Ureter (tissue), 1 donor: ENCODE results near the gene ANKRD9. TPM values are rescaled to one million over a fixed set of nuclear protein-coding genes. Genes with fewer than 3 reads are reported as not detected.
"Not testable (repeated sequence)": the region's sequence is repeated elsewhere in the genome, so short reads cannot be mapped to it uniquely, and the experiment has no call there.

Source experiments
- DNase-seq: peaks from one replicate; pipeline ENCODE4 v3.0.0-alpha.2; 2020; ENCODE audit warnings: low spot score
- total RNA-seq: library from RNA; stranded (reverse); gene quantifications from one replicate; pipeline ENCODE4 v1.2.4, GENCODE V29; 2023
- donor health status: DM: yes; HTN: yes; CAD: no.

The ANKRD9 gene
- total RNA-seq: 11.5 TPM

- peak; percentile 95 for DNase-seq
Observed at GRCh38 chr14:102509746-102510615, at the start of gene ANKRD9. ANKRD9 (minus strand) TSS chr14:102509776; CDS start chr14:102507889, 1,887 bp downstream.

- DNase-seq: no peak
Observed at GRCh38 chr14:102558556-102558955, 49.0 kb upstream of the ANKRD9 start.

- no peak for DNase-seq
Observed at GRCh38 chr14:102557434-102558226, 48.1 kb upstream of the ANKRD9 start.

- DNase-seq: no peak
Observed at GRCh38 chr14:102556098-102556677, 46.6 kb upstream of the ANKRD9 start.

DNA sequence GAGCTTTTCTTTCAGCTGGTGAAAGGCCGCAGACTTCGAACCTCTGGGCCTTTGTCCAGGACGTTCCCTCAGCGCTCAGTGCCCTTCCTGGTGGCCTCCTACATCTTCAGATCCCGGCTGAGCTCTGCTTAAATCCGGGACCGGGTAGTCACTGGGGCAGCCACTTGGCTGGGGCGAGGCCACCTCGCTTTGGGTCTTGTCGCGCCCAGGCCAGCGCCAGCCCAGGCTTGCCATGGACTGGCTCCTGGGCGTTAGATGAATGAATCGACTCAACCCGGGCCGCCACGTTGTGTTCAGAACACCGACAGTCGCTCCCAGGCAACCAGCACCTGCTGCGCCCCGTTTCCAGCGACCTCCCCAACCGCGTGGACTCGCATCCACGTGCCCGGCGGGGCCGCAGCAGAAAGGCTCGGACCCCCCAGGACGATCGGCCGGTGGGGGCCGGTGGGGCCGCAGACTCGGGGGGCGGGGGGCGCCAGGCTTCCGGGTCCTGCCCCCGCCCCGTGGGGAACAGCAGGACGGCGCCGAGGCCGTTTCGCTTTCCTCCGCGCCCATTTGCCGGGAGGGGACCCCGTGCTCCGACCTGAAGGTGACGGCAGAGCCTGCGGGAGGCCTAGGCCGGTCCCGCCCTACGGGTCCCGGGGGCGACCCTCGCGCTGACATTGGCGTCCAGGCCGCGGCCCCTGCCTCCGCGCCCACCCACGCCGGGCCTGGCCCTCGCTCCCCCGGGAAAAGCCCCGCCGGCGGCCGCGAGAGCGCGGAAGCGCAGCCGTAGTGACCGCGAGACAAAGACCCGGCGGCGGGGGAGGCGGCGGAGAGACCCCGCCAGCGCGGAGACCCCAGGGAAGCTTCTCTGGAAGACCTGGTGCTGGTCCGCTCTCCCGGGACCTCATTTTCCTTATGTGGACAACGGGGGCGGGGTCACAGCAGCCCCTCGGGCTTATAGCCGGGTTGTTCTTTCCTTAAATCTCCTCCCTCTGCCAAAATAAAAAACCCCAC, 45.5 kb upstream of the ANKRD9 start:
- DNase-seq: no peak

GRCh38 chr14:102551995-102552705, 42.6 kb upstream of the ANKRD9 start:
- DNase-seq: no peak

DNA sequence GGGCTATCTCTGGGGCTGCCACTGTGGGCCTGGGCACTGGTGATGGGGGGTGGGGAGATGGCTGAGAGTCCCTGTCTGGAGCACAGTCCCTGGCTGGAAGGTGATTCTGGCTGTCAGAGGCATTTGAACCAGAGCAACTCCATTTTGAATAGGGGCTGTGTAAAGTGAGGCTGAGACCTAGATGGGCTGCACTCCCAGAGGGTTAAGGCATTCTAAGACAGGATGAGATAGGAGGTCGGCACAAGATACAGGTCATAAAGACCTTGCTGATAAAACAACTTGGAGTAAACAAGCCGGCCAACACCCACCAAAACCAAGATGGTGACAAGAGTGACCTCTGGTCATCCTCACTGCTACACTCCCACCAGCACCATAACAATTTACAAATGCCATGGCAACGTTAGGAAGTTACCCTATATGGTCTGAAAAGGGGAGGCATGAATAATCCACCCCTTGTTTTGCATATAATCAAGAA, 41.4 kb upstream of the ANKRD9 start:
- DNase-seq: not testable (repeated sequence)

DNA sequence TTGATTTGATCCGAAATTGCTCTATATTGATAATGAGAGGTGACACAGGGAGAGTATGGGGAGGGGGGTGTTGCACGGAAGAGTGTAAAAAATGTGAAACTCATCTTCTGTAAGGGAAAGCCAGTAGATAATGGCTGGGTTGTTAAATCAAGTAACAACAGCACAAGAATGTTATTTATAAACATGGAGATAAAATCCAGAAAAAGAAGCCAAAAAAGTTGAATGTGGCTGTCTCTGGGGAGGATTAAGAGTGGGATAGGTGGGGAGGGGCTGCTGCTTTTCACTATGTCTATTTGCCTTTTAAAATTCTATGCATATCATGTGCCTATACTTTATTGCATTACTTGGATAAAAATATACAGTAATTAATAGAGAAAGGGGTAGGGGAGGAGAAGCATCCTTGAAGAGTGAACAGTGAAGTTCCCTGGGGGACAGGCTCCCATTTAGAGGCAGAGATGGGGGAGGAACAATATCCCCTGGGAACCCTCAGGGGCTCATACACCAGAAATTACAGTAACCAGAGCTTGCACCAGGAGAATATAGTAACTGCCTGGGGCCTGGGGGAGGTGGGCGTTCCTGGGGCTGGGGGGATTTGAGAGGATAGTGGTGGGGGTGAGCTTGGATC, 39.2 kb upstream of the ANKRD9 start:
- no peak for DNase-seq

DNA sequence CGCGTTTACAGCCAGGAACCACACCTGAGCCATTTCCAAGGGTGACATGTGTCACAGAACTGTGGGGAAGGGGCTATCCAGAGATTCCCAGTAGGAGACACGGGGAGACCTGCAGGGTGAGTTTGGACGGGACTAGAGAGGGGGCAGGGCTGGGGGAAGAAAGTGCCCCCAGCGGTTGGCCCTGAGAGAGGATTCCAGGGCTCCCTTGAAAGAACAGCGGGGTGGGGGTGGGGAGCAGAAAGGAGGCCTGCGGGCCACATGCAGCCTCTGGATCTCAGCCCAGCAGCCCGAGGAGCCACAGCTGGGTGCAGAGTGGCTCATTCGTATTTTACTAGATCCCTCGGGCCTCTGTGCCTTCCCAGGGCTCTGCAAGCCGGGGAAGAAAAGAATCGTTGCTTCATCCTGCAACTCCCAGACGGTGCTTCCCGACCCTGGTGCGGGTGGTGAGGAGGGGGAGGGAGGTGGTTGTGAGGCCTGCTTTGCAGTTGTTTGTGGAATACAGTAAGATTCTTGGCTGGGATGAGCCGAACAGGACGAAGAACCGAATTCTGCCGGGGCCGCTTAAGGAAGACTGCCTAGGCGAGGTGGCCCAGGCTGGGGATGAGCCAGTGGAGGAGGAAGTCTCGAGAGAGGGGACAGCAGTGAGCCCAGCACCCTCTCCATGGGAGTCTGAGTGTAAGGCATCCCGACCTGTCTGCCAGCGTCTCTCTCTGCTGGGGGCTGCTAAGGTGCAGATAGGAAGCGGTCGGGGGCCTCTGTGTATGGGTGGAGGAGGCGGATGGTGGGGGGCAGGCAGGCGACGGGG, 36.1 kb upstream of the ANKRD9 start:
- DNase-seq: no peak

DNA sequence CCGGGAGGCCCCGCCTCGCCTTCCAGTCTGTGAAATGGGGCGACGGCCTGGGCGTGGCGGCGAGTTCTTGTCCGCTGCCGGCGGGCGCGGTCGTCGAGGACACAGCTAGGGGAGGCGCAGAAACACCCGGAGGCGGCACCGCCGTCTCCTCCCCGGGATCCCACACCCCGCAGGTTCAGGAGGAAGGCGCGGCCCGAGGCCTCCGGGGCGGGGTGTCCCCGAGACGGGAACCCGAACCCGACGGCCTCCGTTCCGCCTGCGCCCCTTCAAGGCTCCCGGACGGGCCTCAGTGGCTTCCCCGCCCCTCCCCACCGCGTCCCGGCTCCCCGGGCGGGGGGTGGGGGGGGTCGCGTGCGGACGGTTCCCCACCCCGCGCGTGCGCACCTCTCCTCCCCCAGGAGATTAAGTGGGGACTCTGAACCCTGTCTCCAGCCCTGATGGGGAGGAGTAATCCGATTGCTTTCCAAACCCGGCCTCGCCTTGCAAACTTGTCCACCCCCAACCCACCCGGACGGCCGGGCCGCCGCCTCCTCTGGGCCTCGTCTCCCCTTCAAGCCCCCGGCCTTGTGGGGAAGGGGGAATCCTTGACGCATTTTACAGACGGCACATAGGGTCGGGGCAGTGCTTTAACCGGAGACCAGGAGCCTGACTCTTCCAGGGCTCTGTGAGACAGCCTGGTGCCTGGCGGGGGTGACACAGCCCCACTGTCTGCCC, 35.3 kb upstream of the ANKRD9 start:
- DNase-seq: no peak

DNA sequence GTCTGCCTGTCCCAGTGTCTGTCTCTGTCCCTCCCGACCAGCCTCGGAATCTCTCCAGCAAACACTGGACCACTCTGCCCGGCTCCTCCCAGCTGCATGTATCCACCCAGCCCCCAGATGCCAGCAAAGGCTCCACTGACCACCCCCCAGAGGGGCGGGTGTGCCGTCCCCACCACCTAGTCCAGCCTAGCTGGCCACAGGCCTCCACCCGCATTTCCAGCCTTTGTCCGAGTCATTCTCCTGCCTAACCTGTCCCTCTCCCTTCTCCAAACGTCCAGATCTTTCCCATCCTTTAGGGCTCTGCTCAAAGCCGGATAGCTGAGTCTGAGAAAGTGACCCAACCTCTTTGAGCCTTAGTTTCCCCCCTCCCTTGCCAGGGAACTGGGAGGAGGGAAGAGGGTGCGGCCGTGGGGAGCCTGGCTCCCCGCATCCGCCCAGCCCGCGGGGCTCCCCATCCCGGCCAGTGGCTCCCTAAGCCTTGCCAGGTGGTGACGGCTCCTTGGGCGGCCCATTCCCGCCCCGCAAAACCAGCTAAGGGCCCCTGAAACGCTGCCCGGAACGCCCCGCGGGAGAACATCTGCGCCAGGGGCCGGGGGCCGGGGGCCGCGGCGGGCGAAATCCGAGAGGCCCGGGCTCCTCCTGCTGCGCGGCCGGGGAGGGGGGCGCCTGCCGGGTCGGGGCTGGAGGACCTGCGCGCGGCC, 34.6 kb upstream of the ANKRD9 start:
- no peak for DNase-seq

GRCh38 chr14:102541771-102542170, 32.2 kb upstream of the ANKRD9 start:
- DNase-seq: no peak

GRCh38 chr14:102541029-102541491, 31.5 kb upstream of the ANKRD9 start:
- DNase-seq: not testable (repeated sequence)

DNA sequence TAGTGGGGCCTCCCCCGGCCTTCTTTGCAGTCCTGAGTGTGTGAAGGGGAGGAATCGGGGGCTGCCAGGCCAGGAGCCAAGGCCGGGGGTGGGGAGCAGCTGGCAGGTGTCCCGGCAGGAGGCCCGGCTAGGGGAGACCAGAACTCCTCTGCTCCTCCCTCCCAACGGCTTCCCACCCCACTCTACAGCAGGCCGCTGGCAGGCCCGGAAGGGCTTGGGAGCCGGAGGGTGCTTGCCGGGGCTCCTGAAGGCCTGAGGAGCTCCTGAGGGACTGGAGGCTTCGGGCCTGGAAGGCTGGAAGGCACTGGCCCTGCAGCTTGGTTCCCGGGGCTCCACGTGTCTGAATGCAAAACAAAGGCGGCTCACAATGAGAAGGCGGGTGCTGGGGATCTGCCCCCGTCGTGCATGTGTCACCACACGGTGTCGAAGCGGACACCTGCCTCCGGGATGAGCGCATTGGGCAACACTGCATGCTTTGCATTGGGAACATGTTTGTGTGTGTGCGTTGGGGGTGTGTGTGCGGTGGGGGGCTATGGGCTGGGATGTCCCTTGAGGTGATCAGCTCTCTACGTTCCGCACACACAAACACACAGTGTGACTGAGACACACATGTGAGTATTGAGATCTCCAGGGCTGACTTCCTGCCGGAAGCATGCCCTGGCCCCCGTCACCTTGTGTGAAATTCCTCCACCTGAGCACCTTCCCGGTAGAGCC, 30.9 kb upstream of the ANKRD9 start:
- DNase-seq: no peak

- no peak for DNase-seq
Observed at GRCh38 chr14:102539544-102540314, 30.2 kb upstream of the ANKRD9 start.
